GM23338 (cell line): ENCODE data around the gene SULF2. TPM values are rescaled to one million over a fixed set of nuclear protein-coding genes. Genes with fewer than 3 reads are reported as not detected.

Experiments
- ATAC-seq: fragments of 200-7000 bp; cut with Tn5 transposase; 3 replicates; pipeline ENCODE4 v1.9.1; 2020
- DNase-seq: peaks from one replicate; pipeline ENCODE4 v3.0.0-alpha.2; 2015; ENCODE audit warnings: low spot score
- H2AFZ ChIP-seq: fragments of 200-600 bp; sonication (generic); 2 replicates; pipeline ENCODE4 v1.8.0; 2016; ENCODE audit warnings: antibody characterized with exemption, mild to moderate bottlenecking, moderate library complexity
- H3F3A ChIP-seq: fragments of 200-600 bp; sonication (generic); replicated peaks from 2 replicates; pipeline ENCODE4 v1.8.0; 2017; ENCODE audit warnings: antibody characterized with exemption, mixed run types, low read depth
- H3K27ac ChIP-seq: fragments of 200-600 bp; sonication (generic); 2 replicates; pipeline ENCODE4 v1.6.1; 2016; ENCODE audit warnings: low read depth
- H3K27me3 ChIP-seq: fragments of 200-600 bp; sonication (generic); 2 replicates; pipeline ENCODE4 v1.8.0; 2016; ENCODE audit warnings: mild to moderate bottlenecking, mixed run types, moderate library complexity; ENCODE audit not compliant: insufficient read depth
- H3K36me3 ChIP-seq: fragments of 200-600 bp; sonication (generic); 2 replicates; pipeline ENCODE4 v1.8.0; 2016; ENCODE audit warnings: mild to moderate bottlenecking; ENCODE audit not compliant: insufficient read depth
- H3K4me1 ChIP-seq: fragments of 200-600 bp; sonication (generic); 2 replicates; pipeline ENCODE4 v1.8.0; 2016; ENCODE audit warnings: mild to moderate bottlenecking, moderate library complexity; ENCODE audit not compliant: insufficient read depth
- H3K4me2 ChIP-seq: fragments of 200-600 bp; sonication (generic); 2 replicates; pipeline ENCODE4 v1.7.1; 2017; ENCODE audit warnings: mixed run types
- H3K4me3 ChIP-seq: fragments of 200-600 bp; sonication (generic); 2 replicates; pipeline ENCODE4 v1.6.1; 2016; ENCODE audit warnings: mixed run types
- H3K79me2 ChIP-seq: fragments of 200-600 bp; sonication (generic); replicated peaks from 2 replicates; pipeline ENCODE4 v1.8.0; 2017; ENCODE audit warnings: mild to moderate bottlenecking; ENCODE audit not compliant: insufficient read depth
- H3K9me2 ChIP-seq: fragments of 200-600 bp; sonication (generic); 2 replicates; pipeline ENCODE4 v1.8.0; 2017; ENCODE audit not compliant: insufficient read depth
- H4K20me1 ChIP-seq: fragments of 200-600 bp; sonication (generic); replicated peaks from 2 replicates; pipeline ENCODE4 v1.8.0; 2017; ENCODE audit warnings: mild to moderate bottlenecking; ENCODE audit not compliant: insufficient read depth
- H3K27ac Mint-ChIP-seq: 2 replicates; pipeline ENCODE4 v1.8.0; 2020; ENCODE audit warnings: inconsistent platforms, mild to moderate bottlenecking, moderate library complexity, mixed read lengths
- H3K27me3 Mint-ChIP-seq: 3 replicates; pipeline ENCODE4 v1.8.0; 2022; ENCODE audit warnings: low read depth, mild to moderate bottlenecking, moderate library complexity, mixed read lengths, inconsistent platforms; ENCODE audit not compliant: insufficient read depth, poor library complexity
- H3K36me3 Mint-ChIP-seq: 3 replicates; pipeline ENCODE4 v1.8.0; 2021; ENCODE audit warnings: low read depth, mild to moderate bottlenecking, inconsistent platforms, moderate library complexity, mixed read lengths
- H3K4me1 Mint-ChIP-seq: 3 replicates; pipeline ENCODE4 v1.8.0; 2020; ENCODE audit warnings: mild to moderate bottlenecking, inconsistent platforms, mixed read lengths
- H3K4me3 Mint-ChIP-seq: 3 replicates; pipeline ENCODE4 v1.8.0; 2021; ENCODE audit warnings: moderate library complexity, mild to moderate bottlenecking, inconsistent platforms, mixed read lengths
- H3K9me3 Mint-ChIP-seq: 3 replicates; pipeline ENCODE4 v1.8.0; 2020; ENCODE audit warnings: moderate library complexity, mild to moderate bottlenecking, inconsistent platforms, mixed read lengths
- CREB1 ChIP-seq: fragments of 250-450 bp; sonication (Bioruptor Pico); IDR thresholded peaks from 2 replicates; pipeline ENCODE4 v1.5.0; 2020; ENCODE audit warnings: low read depth, mild to moderate bottlenecking, moderate library complexity
- CTCF ChIP-seq, 2 experiments: fragments of 200-600 bp in 1 of 2; sonication (generic) in 1 of 2; conservative IDR thresholded peaks; 2 replicates each; pipeline versions ENCODE4 v1.5.1 to v1.6.1; 2016 to 2017; ENCODE audit warnings: antibody characterized with exemption in 2 of 2, low read depth in 2 of 2, mild to moderate bottlenecking in 2 of 2, moderate library complexity in 1 of 2
- ETS1 ChIP-seq: IDR thresholded peaks from 2 replicates; pipeline ENCODE4 v1.6.1; 2016; ENCODE audit warnings: antibody characterized with exemption
- EZH2 ChIP-seq: fragments of 200-600 bp; sonication (generic); IDR thresholded peaks from one replicate; pipeline ENCODE4 v1.8.0; 2017; ENCODE audit warnings: antibody characterized with exemption, mild to moderate bottlenecking, low read depth; ENCODE audit not compliant: unreplicated experiment
- EZH2phosphoT487 ChIP-seq: fragments of 200-600 bp; sonication (generic); IDR thresholded peaks from one replicate; pipeline ENCODE4 v1.8.1; 2018; ENCODE audit warnings: antibody characterized with exemption; ENCODE audit not compliant: unreplicated experiment
- JUNB ChIP-seq: IDR thresholded peaks from one replicate; pipeline ENCODE4 v1.6.1; 2016; ENCODE audit warnings: antibody characterized with exemption; ENCODE audit not compliant: unreplicated experiment
- NANOG ChIP-seq: IDR thresholded peaks from 2 replicates; pipeline ENCODE4 v1.6.1; 2016; ENCODE audit warnings: antibody characterized with exemption, borderline replicate concordance
- POLR2AphosphoS5 ChIP-seq: IDR thresholded peaks from 2 replicates; pipeline ENCODE4 v1.6.1; 2016; ENCODE audit warnings: antibody characterized with exemption, low read depth
- REST ChIP-seq: IDR thresholded peaks from one replicate; pipeline ENCODE4 v1.6.1; 2018; ENCODE audit warnings: antibody characterized with exemption; ENCODE audit not compliant: unreplicated experiment
- STAT1 ChIP-seq: IDR thresholded peaks from one replicate; pipeline ENCODE4 v1.6.1; 2016; ENCODE audit warnings: antibody characterized with exemption; ENCODE audit not compliant: unreplicated experiment
- ZNF114 ChIP-seq: fragments of 250-450 bp; sonication (Bioruptor Pico); IDR thresholded peaks from 2 replicates; pipeline ENCODE4 v1.5.0; 2020; ENCODE audit warnings: mild to moderate bottlenecking, moderate library complexity
- ZNF331 ChIP-seq: fragments of 250-450 bp; sonication (Bioruptor Pico); IDR thresholded peaks from 2 replicates; pipeline ENCODE4 v1.5.0; 2020; ENCODE audit warnings: low read depth, mild to moderate bottlenecking, moderate library complexity
- ZNF462 ChIP-seq: fragments of 250-450 bp; sonication (Bioruptor Pico); IDR thresholded peaks from 2 replicates; pipeline ENCODE4 v1.5.0; 2020; ENCODE audit warnings: mild to moderate bottlenecking, moderate library complexity
- polyA plus RNA-seq: library from polyadenylated mRNA; unstranded; fragments of >200 nt; fragmentation: Nextera tagmentation; extraction: Ambion mirVana; gene quantifications from 2 replicates; pipeline ENCODE4 v1.2.1, GENCODE V29; 2016
- total RNA-seq: library from RNA; depleted of rRNA; stranded (reverse); fragments of >200 nt; shearing (Covaris generic); gene quantifications from 2 replicates; pipeline ENCODE4 v1.2.3, GENCODE V29; 2014

Gene SULF2
- total and polyA plus RNA-seq, 2 experiments from 2014 or later = 9.5 to 20.7 TPM

GRCh38 chr20:47776639-47777038 is 8.6 kb downstream of the SULF2 start:
- peaks cover 3% of the 10 kb centered on the region; the same call in 1 of the 3 replicates for H3K9me3 Mint-ChIP-seq
- H3K36me3 Mint-ChIP-seq = peaks cover 4% of the 10 kb centered on the region; the same call in 1 of the 3 replicates
- Histone ChIP-seq H3K36me3 (no peaks in the 10 kb centered on the region), H3K79me2 (no peaks in the 10 kb centered on the region), H3K27ac (no peak overlapping the region), H3K4me1 (no peaks in the 10 kb centered on the region), H3F3A (no peaks in the 10 kb centered on the region), H3K9me2 (no peaks in the 10 kb centered on the region), H4K20me1 (no peaks in the 10 kb centered on the region), H3K4me3 (no peak overlapping the region), H2AFZ (no peak overlapping the region), H3K27me3 (no peaks in the 10 kb centered on the region), H3K4me2 (no peak overlapping the region)
- H3K4me3 Mint-ChIP-seq = no peak overlapping the region
- H3K27ac Mint-ChIP-seq = no peak overlapping the region
- ATAC-seq (no peak), DNase-seq (no peak)
- TF ChIP-seq ETS1 (no peak), EZH2phosphoT487 (no peak), POLR2AphosphoS5 (no peak), ZNF331 (CRISPR knock-in tag) (no peak), EZH2 (no peak), REST (no peak), JUNB (no peak), CTCF (conservative IDR thresholded peaks at IDR 0.05; ENCODE audit: low read depth in 2 of 2) (no peak), CREB1 (no peak), STAT1 (no peak), ZNF114 (CRISPR knock-in tag) (no peak), ZNF462 (CRISPR knock-in tag) (no peak), NANOG (no peak)
- peaks cover 7% of the 10 kb centered on the region; the same call in 2 of the 3 replicates for H3K4me1 Mint-ChIP-seq
- H3K27me3 Mint-ChIP-seq = no peaks in the 10 kb centered on the region
